Globus pallidus (tissue), 1 donor: ENCODE measurements around the gene CIB4.

Experiments used
- DNase-seq: peaks from one replicate; pipeline ENCODE4 v3.0.0-alpha.2; 2015; ENCODE audit warnings: low spot score

Gene CIB4

DNA sequence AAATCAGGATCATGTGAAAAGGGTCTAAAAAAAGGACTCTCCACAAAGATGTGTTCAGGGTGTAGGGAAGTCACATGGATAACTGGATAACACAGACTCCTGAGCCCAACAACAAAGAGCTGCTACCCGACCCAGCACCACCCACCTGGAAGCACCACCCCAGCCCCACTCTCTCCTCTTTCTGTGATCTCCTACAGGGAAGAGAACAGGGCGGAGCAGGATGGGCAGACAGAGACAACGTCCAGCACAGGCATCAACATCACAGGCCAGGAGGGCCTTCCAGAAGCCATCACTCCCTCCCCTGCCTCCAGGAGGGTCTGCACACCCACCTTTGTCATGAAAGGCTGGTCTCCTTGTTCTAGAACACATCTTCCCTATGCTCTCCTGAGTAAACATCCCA, 1.3 kb upstream of the CIB4 start:
- no peak for DNase-seq

DNA sequence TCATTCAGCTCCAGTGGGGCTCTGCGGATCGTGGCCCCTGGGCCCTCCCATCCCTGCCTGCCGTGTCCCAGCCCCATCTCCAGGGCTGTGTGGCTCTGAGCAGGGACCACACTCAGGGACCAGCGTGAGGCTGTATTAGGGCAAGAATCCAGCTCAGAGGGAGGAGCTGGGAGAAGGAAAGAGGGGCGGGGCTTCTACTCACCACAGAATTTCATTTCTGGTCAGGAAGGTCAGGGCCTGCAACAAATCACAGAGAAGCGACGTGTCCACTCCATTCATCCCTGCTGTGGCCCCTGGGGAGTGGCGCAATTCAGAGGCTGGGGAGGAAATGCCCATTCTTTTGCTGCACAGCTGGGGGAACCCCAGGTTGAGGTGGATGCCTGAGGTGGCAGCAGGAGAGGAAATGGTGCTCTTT, 828 bp downstream of the CIB4 start:
- DNase-seq: no peak

DNA sequence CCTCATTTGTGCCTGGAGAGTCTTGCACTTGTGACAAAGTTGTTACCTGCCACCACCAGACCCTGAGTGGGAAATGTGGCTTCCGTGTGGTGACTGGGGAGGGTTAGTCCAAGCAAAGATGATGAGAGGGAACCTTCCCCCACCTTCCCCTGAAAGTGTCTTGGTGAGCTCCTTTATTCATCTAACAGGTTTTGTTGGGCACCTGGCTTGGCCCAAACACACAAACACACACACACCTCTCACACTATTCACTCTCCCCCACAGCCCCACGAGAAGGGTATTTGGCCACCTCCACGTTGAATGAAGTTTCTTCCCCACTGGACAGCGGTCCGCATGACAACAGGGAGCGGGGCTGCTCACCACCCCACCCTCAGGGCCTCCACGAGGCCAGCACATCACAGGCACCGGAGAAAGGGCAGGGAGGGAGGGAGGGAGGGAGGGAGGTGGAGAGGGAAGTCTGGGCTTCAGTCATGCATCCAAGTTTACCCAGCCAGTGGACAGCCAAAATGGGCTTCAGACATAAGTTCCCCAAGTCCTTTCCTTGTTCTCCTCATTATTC, 1.4 kb downstream of the CIB4 start:
- DNase-seq: no peak

DNA sequence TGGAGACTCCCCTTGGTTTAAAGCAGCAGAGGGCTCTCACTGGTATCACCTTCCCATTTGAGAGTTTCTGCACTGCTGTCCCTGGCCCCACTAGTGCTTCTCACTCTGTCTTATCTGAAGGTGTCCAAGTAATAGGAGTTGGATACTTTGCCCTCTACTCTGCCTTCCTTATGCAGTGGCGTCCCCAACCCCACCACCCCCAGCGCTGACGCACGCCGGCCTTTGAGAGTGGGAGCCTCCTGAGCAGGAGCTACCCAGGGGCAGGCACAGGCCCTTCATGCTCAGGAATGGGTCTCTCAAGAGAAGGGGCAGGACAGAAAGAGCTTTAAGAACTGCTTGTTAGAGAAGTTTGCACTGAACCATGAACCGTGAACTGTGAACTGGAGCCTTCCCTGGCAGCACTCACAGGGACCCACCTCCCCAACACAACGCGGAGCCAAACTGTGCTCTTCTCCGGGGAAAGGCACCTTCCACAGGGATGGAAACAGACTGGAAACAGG, 3.3 kb downstream of the CIB4 start:
- DNase-seq: no peak

DNA sequence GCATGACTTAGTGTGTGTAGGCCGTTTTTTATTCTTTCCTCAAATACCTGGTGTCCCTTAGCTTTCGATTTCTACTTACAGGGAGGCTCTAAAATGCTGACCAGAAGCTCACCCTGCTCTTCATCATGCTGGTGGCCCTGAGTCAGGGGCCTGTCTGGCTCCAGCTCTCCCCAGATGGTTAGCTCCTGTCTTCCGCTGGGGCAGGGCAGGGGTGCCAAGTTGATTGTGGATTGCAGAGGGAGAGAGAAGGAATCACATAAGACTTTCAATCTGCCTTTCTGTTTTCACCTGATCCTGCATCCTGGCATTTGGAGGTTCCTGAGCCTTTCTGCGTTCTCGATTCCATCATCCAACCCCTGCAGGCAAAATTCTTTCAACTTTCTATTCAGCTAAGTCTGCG, 4.2 kb downstream of the CIB4 start:
- no peak for DNase-seq

DNA sequence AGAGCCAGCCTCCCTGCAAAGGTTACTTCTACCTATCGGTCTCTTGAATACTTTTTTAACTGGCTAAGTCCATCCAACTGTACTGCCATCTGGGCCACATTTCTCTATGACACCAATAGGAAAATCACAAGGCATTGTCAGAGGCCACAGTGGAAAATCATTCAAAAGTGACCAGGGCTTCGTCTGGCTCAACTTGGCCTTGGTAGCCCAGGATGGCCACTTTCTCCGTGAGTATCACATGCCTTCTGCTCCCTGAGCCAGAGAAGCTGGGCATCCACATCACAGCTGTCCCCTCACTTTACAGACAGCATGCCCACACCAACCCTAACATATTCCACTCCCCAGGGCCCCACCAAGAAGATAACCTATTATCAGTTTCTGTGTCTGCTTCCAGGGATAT, 5.8 kb downstream of the CIB4 start:
- no peak for DNase-seq

DNA sequence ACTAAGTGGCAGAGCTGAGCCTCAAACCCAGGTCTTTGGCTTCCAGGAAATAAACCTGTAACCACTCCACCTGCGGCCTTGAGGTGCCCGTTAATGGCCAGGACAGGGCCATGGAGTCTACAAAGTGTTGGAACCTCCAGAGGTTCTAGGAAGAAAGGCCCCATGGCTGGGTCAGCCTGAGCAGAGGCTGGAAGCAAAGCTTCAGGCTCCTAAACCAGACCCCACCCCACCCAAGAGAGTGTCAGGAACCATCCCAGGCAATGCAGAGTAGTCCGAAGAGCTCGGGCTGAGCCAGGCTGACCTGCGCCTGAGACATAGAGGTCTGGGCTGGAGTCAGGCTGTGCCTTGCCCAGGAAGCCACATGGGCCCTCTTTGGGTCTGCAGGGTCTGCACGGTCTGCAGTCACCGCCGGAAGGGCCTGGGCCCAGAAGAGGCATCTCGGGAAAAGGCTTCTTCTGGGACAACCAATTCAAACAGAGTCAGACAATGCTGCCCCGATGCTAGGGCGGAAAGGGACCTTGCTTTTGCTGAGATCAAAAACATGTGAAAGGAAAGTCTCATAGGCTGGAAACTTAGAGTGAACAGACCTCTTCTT, 6.4 kb downstream of the CIB4 start:
- DNase-seq: no peak

DNA sequence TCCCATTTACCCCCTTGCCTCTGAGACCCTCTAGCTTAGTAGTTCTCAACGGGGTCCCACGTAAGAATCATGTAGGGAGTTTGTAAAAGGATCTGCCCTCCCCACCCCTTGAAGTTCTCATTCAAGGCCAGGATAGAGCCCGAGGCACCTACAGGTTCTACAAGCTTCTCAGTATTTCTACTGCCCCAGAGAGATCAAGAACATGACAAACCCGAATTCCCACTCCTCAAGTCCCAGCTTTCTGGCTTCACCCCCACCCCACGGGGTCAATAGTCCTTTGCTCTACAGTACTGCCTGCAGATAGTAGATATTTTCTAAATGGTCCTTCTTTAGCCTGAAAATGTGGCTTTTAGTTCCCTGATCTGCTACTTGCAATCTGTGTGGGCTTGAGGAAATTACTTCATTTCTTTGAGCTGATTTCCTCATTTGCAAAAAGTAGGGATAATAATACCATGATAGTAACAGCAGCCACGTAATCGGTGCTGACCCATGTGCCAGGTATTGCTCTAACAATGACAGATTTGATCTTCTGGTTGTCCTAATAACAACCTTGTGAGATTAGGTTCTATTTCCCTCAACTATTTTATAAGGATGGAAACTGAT, 7.1 kb downstream of the CIB4 start:
- DNase-seq: no peak

DNA sequence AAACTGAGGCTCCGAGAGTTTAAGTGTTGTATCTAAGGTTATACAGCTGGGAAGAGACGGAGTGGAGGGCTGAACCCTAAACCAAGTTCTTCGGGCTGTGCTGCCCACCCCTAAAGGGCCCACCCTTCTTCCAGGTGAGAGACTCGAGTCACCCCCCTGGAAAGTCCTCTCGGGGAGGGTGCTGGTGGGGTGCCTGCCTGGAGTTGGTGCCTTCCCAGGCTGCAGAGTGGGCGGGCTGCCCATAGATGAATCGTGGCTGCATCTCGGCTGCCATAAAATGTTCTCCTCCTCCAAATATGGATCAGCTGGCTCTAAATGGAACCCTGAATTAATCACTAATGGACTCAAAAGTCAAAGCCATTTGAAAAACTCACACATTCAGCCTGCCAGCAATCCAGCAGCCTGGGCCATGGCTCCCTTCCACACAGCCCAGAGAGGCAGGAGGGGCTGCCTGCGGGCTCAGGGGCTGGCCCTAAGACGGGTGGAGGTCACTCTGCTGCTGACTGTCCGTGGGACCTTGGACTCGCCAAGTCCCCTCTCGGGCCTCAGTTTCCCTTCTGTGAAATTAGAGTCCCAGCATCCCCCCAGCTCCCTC, 7.7 kb downstream of the CIB4 start:
- DNase-seq: no peak

DNA sequence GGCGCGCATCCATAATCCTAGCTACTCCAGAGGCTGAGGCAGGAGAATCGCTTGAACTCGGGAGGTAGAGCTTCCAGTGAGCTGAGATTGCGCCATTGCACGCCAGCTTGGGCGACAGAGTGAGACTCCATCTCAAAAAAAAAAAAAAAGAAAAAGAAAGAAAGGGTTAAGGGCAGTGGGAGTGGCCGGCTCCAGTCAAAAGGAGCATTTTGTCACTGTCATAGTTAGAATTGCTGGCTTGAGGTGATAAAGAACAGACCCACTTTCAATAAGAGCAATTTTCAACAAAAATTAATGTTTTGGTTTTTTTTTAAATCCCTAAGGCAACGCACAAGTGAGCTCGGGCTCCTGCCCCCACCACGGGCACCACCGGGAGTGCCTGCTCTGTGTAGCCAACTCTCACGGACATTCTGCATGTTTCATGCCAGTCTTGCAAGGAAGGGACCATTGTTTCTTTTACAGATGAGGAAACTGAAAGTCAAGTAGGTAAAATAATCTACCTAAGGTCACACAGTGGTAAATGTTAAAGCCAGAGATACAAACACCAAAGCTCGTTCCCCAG, 8.5 kb downstream of the CIB4 start:
- no peak for DNase-seq

DNA sequence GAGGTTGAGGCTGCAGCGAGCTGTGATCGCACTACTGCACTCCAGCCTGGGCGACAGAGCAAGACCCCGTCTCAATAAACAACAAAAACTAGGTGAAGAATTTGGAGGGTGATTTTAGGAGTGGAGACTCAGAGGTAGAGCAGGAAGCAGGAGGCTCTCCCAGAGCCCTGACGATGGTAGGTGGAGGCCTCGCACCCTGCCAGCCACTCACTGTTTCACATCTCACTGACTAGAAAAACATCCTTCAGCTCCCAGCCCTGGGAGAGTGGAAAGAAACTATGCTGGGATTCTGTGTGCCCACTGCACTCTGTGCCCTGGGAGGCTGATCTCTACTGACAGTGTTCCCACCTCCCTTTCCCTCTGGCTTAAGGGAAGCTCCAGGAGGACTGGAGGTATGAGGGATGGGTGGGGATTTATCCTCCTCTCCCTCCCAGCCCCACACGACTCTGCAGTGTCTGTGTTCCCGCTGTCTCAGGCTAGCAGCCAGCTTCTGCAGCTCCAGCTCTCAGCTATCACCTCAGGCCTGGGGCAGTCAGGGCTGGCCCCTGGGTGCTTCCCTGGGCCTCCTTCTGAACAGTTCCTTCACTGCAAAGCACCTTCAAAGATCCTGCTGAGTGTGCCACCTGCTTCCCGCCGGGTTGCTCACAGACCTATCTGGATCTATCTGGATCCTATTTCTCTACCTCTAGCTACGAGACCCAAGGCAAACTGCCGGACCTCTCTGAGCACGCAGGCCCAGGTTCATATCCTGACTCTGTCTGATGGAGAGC, 9.6 kb downstream of the CIB4 start:
- no peak for DNase-seq

DNA sequence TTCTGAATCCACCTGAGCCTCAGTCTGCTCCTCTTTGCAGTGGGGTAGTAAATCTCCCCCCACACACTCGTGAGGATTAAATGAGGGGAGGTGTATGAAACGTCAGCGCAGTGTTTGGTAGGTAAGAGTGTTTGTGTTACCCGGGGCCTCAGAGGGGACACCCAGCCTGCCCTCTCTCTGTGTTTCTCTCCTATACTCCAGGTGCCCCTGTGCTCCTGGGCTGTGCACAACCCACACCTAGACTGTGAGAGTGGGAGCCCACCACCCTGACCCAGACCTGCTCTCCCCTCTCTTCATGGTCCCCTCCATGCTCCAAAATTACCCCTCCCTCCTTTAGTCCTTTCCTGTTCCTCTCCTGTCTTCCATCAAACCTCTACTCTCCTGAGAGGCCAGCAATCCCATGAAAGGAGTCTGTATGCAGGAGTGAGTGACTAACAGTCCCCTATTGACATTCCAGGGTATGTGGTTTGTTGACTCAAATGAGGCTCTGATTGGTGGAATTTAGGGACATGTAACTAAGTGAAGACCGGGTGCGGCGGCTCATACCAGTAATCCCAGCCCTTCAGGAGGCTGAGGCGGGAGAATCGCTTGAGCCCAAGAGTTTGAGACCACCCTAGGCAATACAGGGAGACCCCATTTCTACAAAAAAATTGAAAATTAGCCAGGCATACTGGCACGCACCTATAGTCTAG, 10.4 kb downstream of the CIB4 start:
- DNase-seq: no peak

DNA sequence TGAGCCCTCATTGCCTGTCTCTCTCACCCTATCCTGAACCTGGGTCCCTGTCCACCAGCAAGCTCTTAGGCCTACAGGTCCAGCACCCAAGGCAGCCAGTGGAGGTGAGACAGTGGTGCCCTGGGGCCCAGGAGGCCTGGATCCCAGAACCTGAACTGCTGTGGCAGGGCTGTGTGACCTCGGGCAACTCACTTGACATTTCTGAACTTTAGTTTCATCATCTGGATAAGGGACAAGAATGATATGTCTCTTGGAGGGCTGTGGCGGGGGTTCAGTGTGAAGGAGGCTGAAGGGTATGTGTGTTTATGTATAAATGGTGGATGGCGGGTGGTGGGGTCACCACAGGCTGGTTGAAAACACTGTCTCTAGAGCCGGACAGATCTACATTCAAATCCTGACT, 10.9 kb downstream of the CIB4 start:
- no peak for DNase-seq

DNA sequence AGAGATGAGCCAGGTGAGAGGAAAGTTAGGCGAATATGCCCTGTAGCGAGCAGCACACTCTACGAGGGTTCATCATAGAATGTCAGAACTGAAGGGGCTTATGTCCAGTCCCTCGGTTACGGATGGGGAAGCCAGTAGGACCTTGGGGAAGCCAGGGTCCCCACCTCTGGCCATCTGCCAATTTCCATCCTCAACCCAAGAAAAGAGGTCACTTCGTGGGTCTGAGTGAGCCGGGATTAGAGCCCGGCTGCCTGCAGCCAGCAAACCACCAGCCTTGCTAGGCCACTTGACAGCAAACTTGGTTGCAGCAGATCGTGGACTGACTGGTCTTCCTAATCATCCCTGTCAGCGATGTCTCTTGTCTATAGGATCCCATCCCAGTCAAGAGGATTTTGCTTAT, 11.4 kb downstream of the CIB4 start:
- DNase-seq: no peak

DNA sequence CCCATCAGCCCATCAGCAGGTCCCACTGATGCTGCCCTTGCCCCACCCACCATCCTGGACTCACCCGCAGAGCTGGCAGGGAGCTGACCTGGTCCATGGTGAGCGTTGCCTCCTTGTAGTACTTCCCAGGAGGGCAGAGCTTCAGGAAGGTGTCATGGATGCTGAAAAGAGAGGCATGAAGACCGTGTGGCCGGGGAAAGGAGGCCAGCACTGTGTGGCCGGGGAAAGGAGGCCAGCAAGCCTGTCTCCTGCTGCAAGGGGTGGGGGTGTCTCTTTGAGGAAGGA, 11.9 kb downstream of the CIB4 start:
- no peak for DNase-seq

DNA sequence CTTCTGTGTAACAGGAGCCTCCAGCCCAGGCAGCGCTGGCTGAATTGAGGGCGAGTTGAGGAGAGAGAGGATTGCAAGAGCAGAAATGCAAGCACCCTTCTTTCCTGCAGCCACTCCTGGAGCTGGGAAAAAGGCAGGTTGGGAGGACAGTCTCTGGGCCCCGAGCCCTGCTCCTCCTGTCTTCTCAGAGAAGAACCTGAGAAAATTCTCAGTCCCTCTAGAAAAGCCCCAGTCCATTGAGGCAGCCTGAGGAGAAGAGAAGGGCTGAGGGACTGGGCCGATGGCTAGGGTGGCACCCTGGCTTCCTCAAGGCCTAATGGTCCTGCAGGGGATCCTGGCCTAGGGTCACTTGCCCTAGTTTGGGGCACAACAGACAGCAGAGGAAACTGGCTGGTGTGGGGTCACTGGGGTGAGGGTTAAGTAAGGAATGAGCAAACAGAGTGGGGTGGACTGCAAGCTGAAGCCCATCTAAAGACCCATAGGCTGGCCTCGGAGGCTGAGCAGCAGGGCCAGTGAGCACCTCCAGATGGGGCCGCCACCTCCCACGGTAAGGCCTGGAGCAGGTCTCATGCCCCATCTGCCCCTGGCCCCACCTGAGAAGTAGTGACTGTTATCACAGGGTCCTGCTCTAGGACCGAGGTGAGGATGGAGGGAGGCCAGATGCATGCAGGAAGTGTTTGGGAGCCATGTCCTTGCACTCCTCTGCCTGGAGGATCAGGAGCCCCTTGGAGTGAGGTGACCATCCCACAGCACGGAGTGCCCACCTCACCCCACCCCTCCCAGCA, 12.4 kb downstream of the CIB4 start:
- no peak for DNase-seq

DNA sequence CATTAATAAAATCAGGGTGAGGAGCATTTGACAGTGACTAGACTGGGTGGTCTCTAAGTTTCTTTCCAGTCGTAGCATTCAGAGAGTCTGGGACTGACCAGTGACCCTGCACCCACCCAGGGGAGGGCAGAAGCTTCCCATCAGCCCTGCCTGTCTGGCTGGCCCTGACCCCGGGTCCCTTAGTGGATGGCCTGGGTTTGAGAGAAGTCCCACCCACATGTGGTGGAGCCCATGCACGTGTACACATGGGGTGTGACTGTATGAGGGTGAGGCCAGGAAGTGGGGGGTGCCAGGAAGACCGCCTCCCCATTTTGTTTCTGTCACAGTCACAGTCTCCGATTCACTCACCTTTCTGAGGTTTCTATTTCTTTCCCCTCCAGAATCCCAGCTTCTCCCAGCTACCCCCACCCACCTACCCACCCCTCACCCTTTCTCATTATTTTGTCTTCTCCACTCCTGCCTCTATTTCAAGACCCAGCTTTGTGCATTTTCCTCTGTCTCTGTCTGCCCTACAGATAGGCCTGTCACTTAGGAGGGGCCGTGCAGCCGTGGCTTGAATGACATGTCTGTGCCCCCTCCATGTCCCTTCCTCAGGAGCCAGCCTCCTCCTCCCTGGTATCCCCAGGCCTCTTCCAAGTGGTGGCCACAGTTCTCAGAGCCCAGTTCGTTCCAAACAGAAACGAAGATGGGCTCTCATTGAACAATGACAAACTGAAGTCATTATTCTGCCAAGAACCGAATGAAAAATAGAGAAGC, 13.6 kb downstream of the CIB4 start:
- DNase-seq: no peak

DNA sequence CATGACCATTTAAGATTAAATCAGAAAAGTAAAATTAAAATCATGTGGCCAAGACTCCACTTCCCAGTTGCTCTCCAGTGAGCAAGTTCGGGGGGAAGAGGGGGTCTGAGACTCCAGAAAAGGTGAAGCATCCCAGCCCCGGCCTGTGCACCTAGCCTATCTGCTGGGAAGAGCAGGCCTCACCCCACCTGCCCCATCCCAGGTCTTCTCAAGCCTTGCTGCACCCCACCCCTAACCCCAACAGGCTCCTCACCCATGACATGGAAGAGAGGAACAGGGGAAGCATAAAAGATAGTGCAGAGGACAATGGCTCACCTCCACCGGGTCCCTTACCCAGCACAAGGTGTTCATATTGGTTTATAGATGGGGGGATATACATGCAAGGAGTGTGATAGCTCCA, 14.6 kb downstream of the CIB4 start:
- no peak for DNase-seq

DNA sequence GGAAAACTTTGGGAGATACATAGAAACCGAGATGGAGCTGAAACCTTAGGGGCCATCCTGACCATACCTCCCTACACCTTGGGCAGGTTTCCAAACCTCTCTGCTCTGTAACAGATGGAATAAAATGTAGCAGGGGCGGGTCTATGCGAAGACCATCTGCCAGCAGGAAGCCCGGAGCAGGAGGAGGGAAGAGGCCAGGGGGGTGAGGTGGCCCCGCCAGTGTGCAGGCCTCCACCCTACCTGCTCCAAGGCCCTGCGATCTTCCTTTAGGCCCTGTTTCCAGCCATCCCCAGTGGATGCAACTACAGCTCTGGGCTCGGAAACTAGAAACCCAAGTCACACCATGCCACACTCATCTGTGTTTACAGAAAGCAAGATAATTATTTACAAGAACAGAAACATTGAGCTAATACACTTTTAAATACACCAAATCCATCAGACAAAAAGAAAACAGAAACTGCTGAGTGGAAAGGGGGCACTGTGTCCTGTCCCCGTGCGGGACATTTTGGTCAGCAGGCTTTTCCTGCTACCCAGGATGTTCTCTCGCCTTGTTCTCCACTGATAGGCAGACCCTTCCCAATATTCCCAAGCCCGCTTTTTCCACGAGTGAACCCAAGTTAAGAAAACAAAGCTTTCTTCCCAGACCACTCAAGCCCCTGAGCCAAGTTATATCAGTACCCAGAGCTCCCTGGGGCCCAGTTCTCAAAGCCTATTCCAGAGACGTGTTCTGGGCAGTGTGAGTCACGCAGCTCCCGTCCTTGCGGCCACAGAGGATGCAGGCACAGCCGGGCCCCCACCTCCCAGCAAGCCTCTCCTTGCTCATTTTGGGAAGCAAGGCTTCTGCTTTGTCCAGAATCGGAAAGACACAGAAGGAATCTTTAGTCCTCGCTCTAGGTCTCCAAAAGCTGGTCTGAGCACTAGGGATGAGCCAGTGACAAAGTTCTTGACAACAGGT, 17.3 kb downstream of the CIB4 start:
- DNase-seq: no peak
